SK-N-SH (cell line): ENCODE results near the gene SPATA31D3. TPM values are rescaled to one million over a fixed set of nuclear protein-coding genes. Genes with fewer than 3 reads are reported as not detected.
"Not testable (repeated sequence)": the region's sequence is repeated elsewhere in the genome, so short reads cannot be mapped to it uniquely, and the experiment has no call there.

Experiments
- CTCF ChIA-PET: fragments of 300-600, 350-600 bp; formaldehyde crosslinking; extraction: SDS; loops from one replicate; lab custom pipeline; 2021; lab: Yijun Ruan, JAX
- POLR2A ChIA-PET: fragments of 350-600 bp; sonication (Branson Sonifier 250); formaldehyde crosslinking; extraction: SDS; loops from one replicate; lab custom pipeline; 2020; ENCODE audit warnings: antibody characterized with exemption, inconsistent platforms; lab: Yijun Ruan, JAX
- DNase-seq: peaks from one replicate; pipeline ENCODE4 v3.0.0; 2012
- H2AFZ ChIP-seq: fragments of 200-600 bp; sonication (generic); 2 replicates; pipeline ENCODE4 v1.8.1; 2016; ENCODE audit warnings: antibody characterized with exemption, mild to moderate bottlenecking, low read depth
- H3F3A ChIP-seq: fragments of 200-600 bp; sonication (generic); replicated peaks from 2 replicates; pipeline ENCODE3; 2016; ENCODE audit warnings: antibody characterized with exemption, mild to moderate bottlenecking; ENCODE audit not compliant: insufficient read depth
- H3K27ac ChIP-seq, 2 experiments: fragments of 200-500 bp in 1 of 2; fragments of 200-600 bp in 1 of 2; sonication (Bioruptor generic) in 1 of 2; sonication (generic), shearing (Covaris generic) in 1 of 2; 2 replicates each; pipeline versions ENCODE4 v1.5.1 to v1.6.1; 2014 to 2016; ENCODE audit warnings: low read depth in 2 of 2, inconsistent platforms in 1 of 2, low read length in 1 of 2, mild to moderate bottlenecking in 1 of 2, mixed read lengths in 1 of 2
- H3K27me3 ChIP-seq: fragments of 200-600 bp; sonication (generic), shearing (Covaris generic); 2 replicates; pipeline ENCODE4 v1.6.1; 2016; ENCODE audit warnings: mixed run types; ENCODE audit not compliant: insufficient read depth
- H3K36me3 ChIP-seq, 2 experiments: fragments of 200-500 bp in 1 of 2; fragments of 200-600 bp in 1 of 2; sonication (Bioruptor generic) in 1 of 2; sonication (generic) in 1 of 2; replicated peaks in 1 of 2; 2 replicates each; pipeline versions ENCODE3 to v1.5.1; 2014 to 2016; ENCODE audit warnings: low read length in 1 of 2, mild to moderate bottlenecking in 1 of 2; ENCODE audit not compliant: insufficient read depth in 2 of 2, control insufficient read depth in 1 of 2
- H3K4me1 ChIP-seq, 2 experiments: fragments of 200-500 bp in 1 of 2; fragments of 200-600 bp in 1 of 2; sonication (Bioruptor generic) in 1 of 2; sonication (generic), shearing (Covaris generic) in 1 of 2; 2 replicates each; pipeline versions ENCODE4 v1.5.1 to v1.6.1; 2014 to 2016; ENCODE audit warnings: low read depth in 1 of 2, low read length in 1 of 2, mixed run types in 1 of 2; ENCODE audit not compliant: insufficient read depth in 2 of 2, control insufficient read depth in 1 of 2
- H3K4me2 ChIP-seq: fragments of 200-600 bp; sonication (generic), shearing (Covaris generic); 2 replicates; pipeline ENCODE4 v1.6.1; 2017; ENCODE audit warnings: mixed run types
- H3K4me3 ChIP-seq, 2 experiments: fragments of 200-500 bp in 1 of 2; fragments of 200-600 bp in 1 of 2; sonication (Bioruptor generic) in 1 of 2; sonication (generic), shearing (Covaris generic) in 1 of 2; 2 replicates each; pipeline versions ENCODE4 v1.5.1 to v1.8.1; 2014 to 2016; ENCODE audit warnings: low read depth in 2 of 2, inconsistent platforms in 1 of 2, low read length in 1 of 2, mild to moderate bottlenecking in 1 of 2, mixed read lengths in 1 of 2, moderate library complexity in 1 of 2
- H3K79me2 ChIP-seq: fragments of 200-600 bp; sonication (generic); 2 replicates; pipeline ENCODE4 v1.8.1; 2017; ENCODE audit warnings: mild to moderate bottlenecking; ENCODE audit not compliant: insufficient read depth
- H3K9ac ChIP-seq: fragments of 200-600 bp; sonication (generic); 2 replicates; pipeline ENCODE4 v1.6.1; 2017; ENCODE audit warnings: mixed run types
- H3K9me2 ChIP-seq: fragments of 200-600 bp; sonication (generic); 2 replicates; pipeline ENCODE4 v1.6.1; 2017; ENCODE audit warnings: mixed run types
- H3K9me3 ChIP-seq: fragments of 200-600 bp; sonication (generic); 2 replicates; pipeline ENCODE4 v1.6.1; 2017; ENCODE audit warnings: mixed run types, mild to moderate bottlenecking, moderate library complexity
- H4K20me1 ChIP-seq: fragments of 200-600 bp; sonication (generic); 2 replicates; pipeline ENCODE4 v1.6.1; 2017; ENCODE audit warnings: mild to moderate bottlenecking, mixed run types; ENCODE audit not compliant: insufficient read depth
- CHD2 ChIP-seq: fragments of 150-350 bp; IDR thresholded peaks from 2 replicates; pipeline ENCODE4 v1.6.1; 2018; ENCODE audit warnings: low read length; ENCODE audit not compliant: partially characterized antibody
- ELF1 ChIP-seq: IDR thresholded peaks from 2 replicates; pipeline ENCODE4 v1.4.0; 2012
- EP300 ChIP-seq, 2 experiments: IDR thresholded peaks; 2 replicates each; pipeline versions ENCODE4 v1.4.0 to v1.6.1; 2012; ENCODE audit warnings: borderline replicate concordance in 1 of 2, low read depth in 1 of 2, low read length in 1 of 2
- FOSL2 ChIP-seq: IDR thresholded peaks from 2 replicates; pipeline ENCODE4 v1.4.0; 2012; ENCODE audit warnings: low read depth, mild to moderate bottlenecking, moderate library complexity, borderline replicate concordance
- FOXM1 ChIP-seq: IDR thresholded peaks from 2 replicates; pipeline ENCODE4 v1.4.0; 2012; ENCODE audit warnings: low read depth, mild to moderate bottlenecking
- GABPA ChIP-seq: IDR thresholded peaks from 2 replicates; pipeline ENCODE4 v1.4.0; 2012; ENCODE audit warnings: low read depth, mild to moderate bottlenecking
- GATA2 ChIP-seq: sonication (generic); formaldehyde crosslinking; IDR thresholded peaks from 2 replicates; pipeline ENCODE4 v1.5.0; 2020; ENCODE audit warnings: mild to moderate bottlenecking, missing genetic modification reagents
- JUND ChIP-seq: IDR thresholded peaks from 2 replicates; pipeline ENCODE4 v1.4.0; 2012
- MXI1 ChIP-seq: IDR thresholded peaks from 2 replicates; pipeline ENCODE4 v1.6.1; 2012; ENCODE audit warnings: mild to moderate bottlenecking, low read depth, low read length, improper control_type of control experiment
- NFIC ChIP-seq: IDR thresholded peaks from 2 replicates; pipeline ENCODE4 v1.4.0; 2012; ENCODE audit warnings: borderline replicate concordance
- POLR2AphosphoS5 ChIP-seq: IDR thresholded peaks from 2 replicates; pipeline ENCODE4 v1.6.1; 2012; ENCODE audit warnings: low read depth, low read length
- RCOR1 ChIP-seq: fragments of 150-350 bp; IDR thresholded peaks from 2 replicates; pipeline ENCODE4 v1.6.1; 2017; ENCODE audit warnings: antibody characterized with exemption, low read length
- REST ChIP-seq: IDR thresholded peaks from 2 replicates; pipeline ENCODE4 v1.6.1; 2012; ENCODE audit warnings: mild to moderate bottlenecking, low read depth, low read length, moderate library complexity
- SIN3A ChIP-seq: IDR thresholded peaks from 2 replicates; pipeline ENCODE4 v1.6.1; 2012; ENCODE audit warnings: low read depth, mild to moderate bottlenecking, low read length, moderate library complexity, borderline replicate concordance
- SMC3 ChIP-seq: IDR thresholded peaks from 2 replicates; pipeline ENCODE4 v1.6.1; 2012; ENCODE audit warnings: low read depth, low read length, improper control_type of control experiment
- TCF12 ChIP-seq: IDR thresholded peaks from 2 replicates; pipeline ENCODE4 v1.4.0; 2012
- TEAD4 ChIP-seq: IDR thresholded peaks from 2 replicates; pipeline ENCODE4 v1.4.0; 2012; ENCODE audit warnings: mild to moderate bottlenecking, borderline replicate concordance; ENCODE audit not compliant: insufficient read depth
- YY1 ChIP-seq: IDR thresholded peaks from 2 replicates; pipeline ENCODE4 v1.4.0; 2012; ENCODE audit warnings: low read depth, mild to moderate bottlenecking
- WGBS: methylation state at CpG from one replicate; pipeline ENCODE4 v1.1.6; 2017; ENCODE audit warnings: low lambda C conversion rate; 5-methylcytosine and 5-hydroxymethylcytosine counted together
- polyA plus RNA-seq, 3 experiments: library from polyadenylated mRNA; depleted of rRNA; stranded (reverse); fragments of >200 nt; gene quantifications; 2 replicates each; pipeline ENCODE4 v1.2.3, GENCODE V29; 2012

Gene SPATA31D3
- polyA plus RNA-seq, 1 of the 3 experiments (the other 2 are of a cell fraction): not detected

DNA sequence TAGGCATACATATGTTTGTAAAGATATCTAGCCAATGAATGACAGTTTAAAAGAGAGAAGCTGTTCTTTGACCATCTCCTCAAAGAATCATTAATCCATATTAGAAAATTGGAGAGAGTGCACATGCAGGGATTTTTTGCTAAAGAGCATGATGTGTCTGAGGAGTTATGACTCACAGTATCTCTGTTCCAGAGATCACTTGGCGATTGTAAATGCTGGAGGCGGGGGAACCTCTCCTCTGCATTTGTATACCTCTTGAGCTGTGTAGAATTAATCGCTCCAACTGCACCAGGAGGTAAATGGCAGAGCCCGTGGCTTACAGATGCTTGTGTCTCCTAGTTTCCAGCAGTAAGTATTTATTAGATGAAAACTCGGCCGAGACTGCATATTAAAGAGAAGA is 41.6 kb downstream of the SPATA31D3 start:
- H3F3A ChIP-seq: no peaks in the 10 kb centered on the region
- no peaks in the 10 kb centered on the region for H3K4me1 ChIP-seq
- CTCF ChIA-PET: no interaction called here
- DNase-seq: no peak
- H3K79me2 ChIP-seq: no peaks in the 10 kb centered on the region
- H3K27ac ChIP-seq: no peak overlapping the region
- WGBS: 64% methylated on average over 6 of the region's 6 CpGs
- H3K4me3 ChIP-seq: no peak overlapping the region
- 0 out of 2 replicates have a peak, but pooled peaks have one; percentile 9 for TF ChIP-seq FOSL2
- TF ChIP-seq FOXM1: no peak
- H2AFZ ChIP-seq: no peak overlapping the region
- H3K9ac ChIP-seq: no peak overlapping the region
- H3K27me3 ChIP-seq: no peaks in the 10 kb centered on the region
- no peaks in the 10 kb centered on the region for H3K9me3 ChIP-seq
- H3K36me3 ChIP-seq: no peaks in the 10 kb centered on the region
- H3K9me2 ChIP-seq: no peaks in the 10 kb centered on the region
- POLR2A ChIA-PET: no interaction called here
- no peaks in the 10 kb centered on the region for H4K20me1 ChIP-seq
- no peak overlapping the region for H3K4me2 ChIP-seq

DNA sequence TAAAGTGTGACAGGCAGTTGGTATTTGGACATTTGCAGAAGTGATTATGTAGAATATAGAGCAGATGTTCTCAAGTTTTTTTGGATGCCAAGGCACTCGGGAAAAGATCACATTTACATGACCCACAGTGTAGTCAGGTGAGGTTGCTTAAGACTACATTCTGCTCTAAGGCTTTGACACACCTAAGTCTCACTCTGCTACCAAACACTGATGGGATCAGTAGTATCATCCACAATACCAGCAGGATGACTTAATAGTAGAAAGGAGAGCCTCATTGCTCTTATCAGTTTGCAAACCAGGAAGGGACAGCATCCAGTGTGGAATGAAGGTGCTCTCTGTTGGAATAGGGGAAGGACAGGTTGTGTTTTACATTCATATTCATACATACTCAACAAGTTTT is 42.8 kb downstream of the SPATA31D3 start:
- Histone ChIP-seq H3K79me2 (no peaks in the 10 kb centered on the region), H3K4me2 (no peak overlapping the region), H3K4me3 (no peak overlapping the region), H3K9ac (no peak overlapping the region), H3K9me2 (no peaks in the 10 kb centered on the region), H3K27ac (no peak overlapping the region), H3K9me3 (no peaks in the 10 kb centered on the region), H4K20me1 (no peaks in the 10 kb centered on the region), H3K36me3 (no peaks in the 10 kb centered on the region), H3F3A (no peaks in the 10 kb centered on the region), H3K27me3 (no peaks in the 10 kb centered on the region), H3K4me1 (no peaks in the 10 kb centered on the region), H2AFZ (no peak overlapping the region)
- no peak for DNase-seq
- 50% methylated on average over 1 of the region's 1 CpG for WGBS
- ChIA-PET CTCF (no interaction called here), POLR2A (no interaction called here)
- TF ChIP-seq TEAD4 (no peak), GABPA (no peak), CHD2 (no peak), EP300 (IDR thresholded peaks at IDR 0.05; ENCODE audit: borderline replicate concordance in 1 of 2, low read depth in 1 of 2, low read length in 1 of 2) (no peak), NFIC (no peak), YY1 (no peak), RCOR1 (no peak), MXI1 (no peak), JUND (no peak), ELF1 (no peak), TCF12 (no peak), SMC3 (no peak), REST (no peak), GATA2 (CRISPR knock-in tag) (no peak), SIN3A (no peak), POLR2AphosphoS5 (no peak), FOSL2 (no peak)

- H3K4me3 ChIP-seq, H3K27ac ChIP-seq, DNase-seq, H3K9me3 ChIP-seq, H3K4me1 ChIP-seq, H3F3A ChIP-seq, H4K20me1 ChIP-seq, H2AFZ ChIP-seq, H3K9me2 ChIP-seq, H3K9ac ChIP-seq, POLR2A ChIA-PET, H3K79me2 ChIP-seq, H3K36me3 ChIP-seq, CTCF ChIA-PET, H3K4me2 ChIP-seq, H3K27me3 ChIP-seq: not testable (repeated sequence)
- 92% methylated on average over 1 of the region's 1 CpG for WGBS
These were observed 45.2 kb downstream of the SPATA31D3 start, which contains the start of gene SPATA31D1 for GRCh38 chr9:81988472-81988871. Gene SPATA31D1, plus strand, starts transcription at chr9:81988772. Its CDS starts 47 bp downstream, at chr9:81988819.
